Measurements from ENCODE around the gene DBNDD1.

The DBNDD1 gene

GRCh38 chr16:90020260-90020837, 1.1 kb upstream of the DBNDD1 start:
- TF ChIP-seq CTCF (IDR thresholded peaks at IDR 0.05; ENCODE audit: control insufficient read depth, insufficient read depth, low read depth, low read length, missing control alignments): no peak
- H3K4me3 ChIP-seq (ENCODE audit: control insufficient read depth, low read depth, low read length): no peak overlapping the region
- no peak for DNase-seq (ENCODE audit: low read depth)

GRCh38 chr16:90019543-90020259, 445 bp upstream of the DBNDD1 start:
- TF ChIP-seq CTCF (IDR thresholded peaks at IDR 0.05; ENCODE audit: control insufficient read depth, insufficient read depth, low read depth, low read length, missing control alignments): no peak
- no peak for DNase-seq (ENCODE audit: low read depth)
- peak overlapping the region; percentile 45 for H3K4me3 ChIP-seq (ENCODE audit: control insufficient read depth, low read depth, low read length)

- no peak for TF ChIP-seq CTCF (IDR thresholded peaks at IDR 0.05; ENCODE audit: control insufficient read depth, insufficient read depth, low read depth, low read length, missing control alignments)
- no peak for DNase-seq (ENCODE audit: low read depth)
- peak overlapping the region; percentile 26; the same call in 1 of the 2 replicates for H3K4me3 ChIP-seq (ENCODE audit: control insufficient read depth, low read depth, low read length)
Measured at GRCh38 chr16:90018297-90018651, 982 bp downstream of the DBNDD1 start.

- no peak overlapping the region for H3K4me3 ChIP-seq (ENCODE audit: control insufficient read depth, low read depth, low read length)
- DNase-seq (ENCODE audit: low read depth): no peak
- no peak for TF ChIP-seq CTCF (IDR thresholded peaks at IDR 0.05; ENCODE audit: control insufficient read depth, insufficient read depth, low read depth, low read length, missing control alignments)
Measured at GRCh38 chr16:90016339-90016950, 2.8 kb downstream of the DBNDD1 start.

- H3K4me3 ChIP-seq (ENCODE audit: control insufficient read depth, low read depth, low read length): no peak overlapping the region
- DNase-seq (ENCODE audit: low read depth): no peak
- no peak for TF ChIP-seq CTCF (IDR thresholded peaks at IDR 0.05; ENCODE audit: control insufficient read depth, insufficient read depth, low read depth, low read length, missing control alignments)
Measured at GRCh38 chr16:90015586-90016338, 3.5 kb downstream of the DBNDD1 start.

- no peak for DNase-seq (ENCODE audit: low read depth)
- no peak for TF ChIP-seq CTCF (IDR thresholded peaks at IDR 0.05; ENCODE audit: control insufficient read depth, insufficient read depth, low read depth, low read length, missing control alignments)
- no peak overlapping the region for H3K4me3 ChIP-seq (ENCODE audit: control insufficient read depth, low read depth, low read length)
Measured at GRCh38 chr16:90012991-90013745, 6.1 kb downstream of the DBNDD1 start.
